Measurements from ENCODE around the gene RYR1. TPM values are rescaled to one million over a fixed set of nuclear protein-coding genes. Genes with fewer than 3 reads are reported as not detected.

Gene RYR1
- total and polyA plus RNA-seq, 2 of the 13 experiments (the other 11 are each of a cell fraction or from before 2014, with no cell fraction given) = 0.03 TPM; not detected in 1

- TF ChIP-seq POLR2AphosphoS5 (IDR thresholded peaks at IDR 0.05; ENCODE audit: low read depth, low read length) (peak; percentile 46; the same call in 1 of the 2 replicates), PHF8 (CRISPR knock-in tag; IDR thresholded peaks at IDR 0.05) (no peak)
- TF ChIP-seq, protein P1, sequence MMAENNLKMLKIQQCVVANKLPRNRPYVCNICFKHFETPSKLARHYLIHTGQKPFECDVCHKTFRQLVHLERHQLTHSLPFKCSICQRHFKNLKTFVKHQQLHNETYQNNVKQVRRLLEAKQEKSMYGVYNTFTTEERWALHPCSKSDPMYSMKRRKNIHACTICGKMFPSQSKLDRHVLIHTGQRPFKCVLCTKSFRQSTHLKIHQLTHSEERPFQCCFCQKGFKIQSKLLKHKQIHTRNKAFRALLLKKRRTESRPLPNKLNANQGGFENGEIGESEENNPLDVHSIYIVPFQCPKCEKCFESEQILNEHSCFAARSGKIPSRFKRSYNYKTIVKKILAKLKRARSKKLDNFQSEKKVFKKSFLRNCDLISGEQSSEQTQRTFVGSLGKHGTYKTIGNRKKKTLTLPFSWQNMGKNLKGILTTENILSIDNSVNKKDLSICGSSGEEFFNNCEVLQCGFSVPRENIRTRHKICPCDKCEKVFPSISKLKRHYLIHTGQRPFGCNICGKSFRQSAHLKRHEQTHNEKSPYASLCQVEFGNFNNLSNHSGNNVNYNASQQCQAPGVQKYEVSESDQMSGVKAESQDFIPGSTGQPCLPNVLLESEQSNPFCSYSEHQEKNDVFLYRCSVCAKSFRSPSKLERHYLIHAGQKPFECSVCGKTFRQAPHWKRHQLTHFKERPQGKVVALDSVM (CRISPR knock-in tag; IDR thresholded peaks at IDR 0.05) = peak; percentile 91
- TF ChIP-seq, protein P2, sequence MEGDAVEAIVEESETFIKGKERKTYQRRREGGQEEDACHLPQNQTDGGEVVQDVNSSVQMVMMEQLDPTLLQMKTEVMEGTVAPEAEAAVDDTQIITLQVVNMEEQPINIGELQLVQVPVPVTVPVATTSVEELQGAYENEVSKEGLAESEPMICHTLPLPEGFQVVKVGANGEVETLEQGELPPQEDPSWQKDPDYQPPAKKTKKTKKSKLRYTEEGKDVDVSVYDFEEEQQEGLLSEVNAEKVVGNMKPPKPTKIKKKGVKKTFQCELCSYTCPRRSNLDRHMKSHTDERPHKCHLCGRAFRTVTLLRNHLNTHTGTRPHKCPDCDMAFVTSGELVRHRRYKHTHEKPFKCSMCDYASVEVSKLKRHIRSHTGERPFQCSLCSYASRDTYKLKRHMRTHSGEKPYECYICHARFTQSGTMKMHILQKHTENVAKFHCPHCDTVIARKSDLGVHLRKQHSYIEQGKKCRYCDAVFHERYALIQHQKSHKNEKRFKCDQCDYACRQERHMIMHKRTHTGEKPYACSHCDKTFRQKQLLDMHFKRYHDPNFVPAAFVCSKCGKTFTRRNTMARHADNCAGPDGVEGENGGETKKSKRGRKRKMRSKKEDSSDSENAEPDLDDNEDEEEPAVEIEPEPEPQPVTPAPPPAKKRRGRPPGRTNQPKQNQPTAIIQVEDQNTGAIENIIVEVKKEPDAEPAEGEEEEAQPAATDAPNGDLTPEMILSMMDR (CRISPR knock-in tag; IDR thresholded peaks at IDR 0.05) = no peak
These were observed 30.9 kb upstream of the RYR1 start (continued) for GRCh38 chr19:38402623-38402966.

DNA sequence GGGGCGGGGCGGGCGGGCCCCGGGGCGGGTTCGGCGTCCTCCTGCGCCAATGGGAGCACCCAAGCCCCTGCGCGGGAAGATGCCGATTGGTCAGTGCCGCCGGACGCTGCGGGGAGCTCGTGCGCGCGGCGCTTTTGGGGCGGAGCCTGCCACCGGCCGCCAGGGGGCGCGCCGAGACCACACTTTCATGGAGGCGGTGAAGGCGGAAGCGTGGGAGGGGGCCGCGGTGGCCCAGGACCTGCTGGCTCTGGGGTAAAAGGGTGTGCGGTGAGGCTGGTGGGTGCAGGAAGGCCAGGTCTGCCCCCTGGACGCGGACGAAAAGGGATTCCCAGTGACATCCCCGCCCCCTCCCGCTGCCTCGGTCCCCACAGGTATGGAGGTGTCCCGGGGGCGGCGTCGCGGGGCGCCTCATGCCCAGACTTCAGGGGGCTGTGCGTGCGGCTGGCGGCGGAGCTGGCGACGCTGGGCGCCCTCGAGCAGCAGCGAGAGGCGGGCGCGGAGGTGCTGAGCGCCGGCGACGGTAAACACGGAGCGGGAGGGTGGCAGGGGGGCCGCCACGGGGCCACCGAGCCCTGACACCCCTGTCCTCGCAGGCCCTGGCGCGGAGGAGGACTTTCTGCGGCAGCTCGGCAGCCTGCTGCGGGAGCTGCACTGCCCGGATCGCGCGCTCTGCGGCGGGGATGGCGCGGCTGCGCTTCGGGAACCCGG is 30.4 kb upstream of the RYR1 start, which contains the start of gene FAM98C:
Gene FAM98C (plus strand): TSS at position 127 of the 708 bp plus-strand sequence. CDS start 61 bp downstream, at position 188.
- Histone ChIP-seq H3K36me3 (replicated peaks in 1 of 2; ENCODE audit: control insufficient read depth in 1 of 2, insufficient read depth in 2 of 2, low read length in 2 of 2) (no peaks in the 10 kb centered on the region), H3K79me2 (ENCODE audit: insufficient read depth, low read length) (no peaks in the 10 kb centered on the region), H3K4me3 (replicated peaks in 1 of 3; ENCODE audit: insufficient read depth in 1 of 3, low read depth in 2 of 3, low read length in 3 of 3) (peak within 1 kb of the TSS; percentile 57 to 86 (median 80); a peak in 5 of 6 replicates), H3K9ac (ENCODE audit: insufficient read depth, low read depth, low read length) (peak within 1 kb of the TSS; percentile 75), H3K27ac (ENCODE audit: extremely low read length, insufficient read depth, low read length) (peak within 1 kb of the TSS; percentile 55), H4K20me1 (ENCODE audit: insufficient read depth, low read length) (no peaks in the 10 kb centered on the region), H3K4me1 (ENCODE audit: insufficient read depth, low read length) (no peaks in the 10 kb centered on the region), H2AFZ (ENCODE audit: low read length) (peak within 1 kb of the TSS; percentile 70), H3K9me3 (ENCODE audit: low read length) (no peaks in the 10 kb centered on the region), H3K27me3 (ENCODE audit: control insufficient read depth in 1 of 2, insufficient read depth in 2 of 2, low read length in 2 of 2) (peaks cover 5 to 17% of the 10 kb centered on the region in 2 experiments; a peak in 3 of 5 replicates), H3K4me2 (ENCODE audit: low read depth, low read length) (peak within 1 kb of the TSS; percentile 90)
- DNase-seq (ENCODE audit: low spot score) (peak; percentile 93), FAIRE-seq (no peak), ATAC-seq (peak; percentile 96)
- WGBS (ENCODE audit: low lambda C conversion rate) = 3% methylated on average over 31 of the region's 82 CpGs
- in situ Hi-C loops (cut with HindIII; ENCODE audit: extremely low pct_ligation_motif_present, low pct_unique_long_range_greater_than_20kb) (no loop called here), intact Hi-C loops (cut with micrococcal nuclease; ENCODE audit: unreplicated experiment) (loop anchor here (5.0 kb wide), 1 partner anchor 229 kb away; no protein-coding TSS in a partner anchor)
- POLR2A ChIA-PET = interaction anchor here (0.6 to 2.7 kb wide), 14 partner anchors 9 to 623 kb away, joined by 3 to 30 read pairs (median 6); partner anchors contain the start of genes ACTN4, EIF3K, GGN and MRPS12
- TSS peak; percentile 64 for BruUV-seq (replicated peaks)
- CTCF ChIA-PET (ENCODE audit: low intra/inter-chr PET ratio, low total read pairs) = interaction anchor here (1.2 to 1.3 kb wide), 3 partner anchors 38 to 231 kb away, joined by 4 to 5 read pairs (median 4); no protein-coding TSS in a partner anchor
- TF ChIP-seq STAG1 (CRISPR knock-in tag; IDR thresholded peaks at IDR 0.05) = peak; percentile 88
- TF ChIP-seq, protein P3, sequence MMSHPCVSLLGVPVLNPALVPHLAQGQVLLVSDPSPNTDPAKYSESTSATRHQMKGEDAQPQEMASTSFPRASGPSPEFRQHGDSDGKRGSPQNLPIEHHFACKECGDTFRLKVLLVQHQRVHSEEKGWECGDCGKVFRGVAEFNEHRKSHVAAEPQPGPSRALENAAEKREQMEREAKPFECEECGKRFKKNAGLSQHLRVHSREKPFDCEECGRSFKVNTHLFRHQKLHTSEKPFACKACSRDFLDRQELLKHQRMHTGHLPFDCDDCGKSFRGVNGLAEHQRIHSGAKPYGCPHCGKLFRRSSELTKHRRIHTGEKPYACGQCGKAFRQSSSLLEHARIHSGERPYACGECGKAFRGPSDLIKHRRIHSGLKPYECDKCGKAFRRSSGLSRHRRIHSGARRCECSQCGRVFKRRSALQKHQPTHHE (CRISPR knock-in tag; IDR thresholded peaks at IDR 0.05; ENCODE audit: borderline replicate concordance) = peak; percentile 69; the same call in 1 of the 2 replicates
- TF ChIP-seq, protein P4, sequence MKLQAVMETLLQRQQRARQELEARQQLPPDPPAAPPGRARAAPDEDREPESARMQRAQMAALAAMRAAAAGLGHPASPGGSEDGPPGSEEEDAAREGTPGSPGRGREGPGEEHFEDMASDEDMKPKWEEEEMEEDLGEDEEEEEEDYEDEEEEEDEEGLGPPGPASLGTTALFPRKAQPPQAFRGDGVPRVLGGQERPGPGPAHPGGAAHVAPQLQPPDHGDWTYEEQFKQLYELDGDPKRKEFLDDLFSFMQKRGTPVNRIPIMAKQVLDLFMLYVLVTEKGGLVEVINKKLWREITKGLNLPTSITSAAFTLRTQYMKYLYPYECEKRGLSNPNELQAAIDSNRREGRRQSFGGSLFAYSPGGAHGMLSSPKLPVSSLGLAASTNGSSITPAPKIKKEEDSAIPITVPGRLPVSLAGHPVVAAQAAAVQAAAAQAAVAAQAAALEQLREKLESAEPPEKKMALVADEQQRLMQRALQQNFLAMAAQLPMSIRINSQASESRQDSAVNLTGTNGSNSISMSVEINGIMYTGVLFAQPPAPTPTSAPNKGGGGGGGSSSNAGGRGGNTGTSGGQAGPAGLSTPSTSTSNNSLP (IDR thresholded peaks at IDR 0.05; ENCODE audit: low read depth, low read length) = no peak
- no peak for TF ChIP-seq RORA (CRISPR knock-in tag; IDR thresholded peaks at IDR 0.05)
- TF ChIP-seq ZKSCAN8 (CRISPR knock-in tag; IDR thresholded peaks at IDR 0.05; ENCODE audit: borderline replicate concordance) = peak; percentile 20; the same call in 1 of the 2 replicates
- 0 out of 2 replicates have a peak, but pooled peaks have one; percentile 34 for TF ChIP-seq HNRNPL (IDR thresholded peaks at IDR 0.05; ENCODE audit: low read depth, low read length)
- TF ChIP-seq NFATC3 (CRISPR knock-in tag; IDR thresholded peaks at IDR 0.05) = 0 out of 2 replicates have a peak, but pooled peaks have one; percentile 40
- TF ChIP-seq NCOA1 (CRISPR knock-in tag; IDR thresholded peaks at IDR 0.05) = peak; percentile 93
- no peak for TF ChIP-seq RARA (CRISPR knock-in tag; IDR thresholded peaks at IDR 0.05)
- no peak for TF ChIP-seq PHF5A (CRISPR knock-in tag; IDR thresholded peaks at IDR 0.05; ENCODE audit: low read depth, unreplicated experiment)
- no peak for TF ChIP-seq TAF15 (IDR thresholded peaks at IDR 0.05; ENCODE audit: low read depth, low read length, poor library complexity, severe bottlenecking)
